H1 (cell line): ENCODE data around the gene MDFI.

ENCODE experiments used
- ASH2L ChIP-seq: fragments of 200-600, 300-600 bp; sonication (generic); IDR thresholded peaks from one replicate; pipeline ENCODE4 v1.7.1; 2017; ENCODE audit warnings: low read length
- ATF2 ChIP-seq: IDR thresholded peaks from 2 replicates; pipeline ENCODE4 v1.6.1; 2012; ENCODE audit warnings: low read length, inconsistent platforms
- CREB1 ChIP-seq: IDR thresholded peaks from 2 replicates; pipeline ENCODE4 v1.6.1; 2012; ENCODE audit warnings: inconsistent platforms
- CTCF ChIP-seq, 3 experiments: IDR thresholded peaks; 1 replicate in 2 of 3; 2 replicates in 1 of 3; pipeline versions ENCODE4 v1.5.1 to v1.6.1; 2011; ENCODE audit warnings: low read length in 3 of 3, mild to moderate bottlenecking in 3 of 3, inconsistent platforms in 2 of 3, low read depth in 1 of 3, moderate library complexity in 1 of 3; ENCODE audit not compliant: insufficient read depth in 1 of 3; ENCODE audit errors: control extremely low read depth in 1 of 3
- EGR1 ChIP-seq: IDR thresholded peaks from 2 replicates; pipeline ENCODE4 v1.6.1; 2011; ENCODE audit warnings: low read depth, low read length, borderline replicate concordance
- EP300 ChIP-seq, 2 experiments: IDR thresholded peaks; 1 replicate in 1 of 2; 2 replicates in 1 of 2; pipeline ENCODE4 v1.6.1; 2011 to 2012; ENCODE audit warnings: low read depth in 2 of 2, low read length in 2 of 2, mild to moderate bottlenecking in 2 of 2, borderline replicate concordance in 1 of 2, inconsistent platforms in 1 of 2, moderate library complexity in 1 of 2
- EZH2 ChIP-seq: fragments of 200-600 bp; sonication (generic); IDR thresholded peaks from 2 replicates; pipeline ENCODE4 v1.7.1; 2012; ENCODE audit warnings: low read depth, mild to moderate bottlenecking, moderate library complexity, low read length, inconsistent platforms; ENCODE audit not compliant: severe bottlenecking
- NANOG ChIP-seq: IDR thresholded peaks from 2 replicates; pipeline ENCODE4 v1.6.1; 2011; ENCODE audit warnings: low read length, low read depth, mild to moderate bottlenecking, inconsistent platforms; ENCODE audit not compliant: insufficient read depth, poor library complexity, severe bottlenecking
- POLR2A ChIP-seq, 2 experiments: IDR thresholded peaks; 1 replicate in 1 of 2; 2 replicates in 1 of 2; pipeline ENCODE4 v1.6.1; 2011; ENCODE audit warnings: low read depth in 2 of 2, low read length in 2 of 2, mild to moderate bottlenecking in 2 of 2; ENCODE audit errors: control extremely low read depth in 1 of 2
- RAD21 ChIP-seq, 2 experiments: IDR thresholded peaks in 1 of 2; conservative IDR thresholded peaks in 1 of 2; 2 replicates each; pipeline ENCODE4 v1.6.1; 2011; ENCODE audit warnings: low read depth in 2 of 2, low read length in 2 of 2, improper control_type of control experiment in 1 of 2, inconsistent platforms in 1 of 2, mild to moderate bottlenecking in 1 of 2, moderate library complexity in 1 of 2
- SIX5 ChIP-seq: IDR thresholded peaks from 2 replicates; pipeline ENCODE4 v1.6.1; 2011; ENCODE audit warnings: mild to moderate bottlenecking, low read depth, low read length
- SUZ12 ChIP-seq: fragments of 200-600 bp; sonication (generic); IDR thresholded peaks from 2 replicates; pipeline ENCODE4 v1.6.1; 2012; ENCODE audit warnings: mild to moderate bottlenecking, inconsistent platforms, low read length, moderate library complexity, mixed read lengths
- TAF1 ChIP-seq: IDR thresholded peaks from 2 replicates; pipeline ENCODE4 v1.6.1; 2011; ENCODE audit warnings: mild to moderate bottlenecking, low read depth, low read length
- TBP ChIP-seq: IDR thresholded peaks from 2 replicates; pipeline ENCODE4 v1.6.1; 2011; ENCODE audit warnings: low read depth, low read length, improper control_type of control experiment

GRCh38 chr6:41657131-41658094, 19.1 kb downstream of the MDFI start:
- TF ChIP-seq SUZ12, result no peak
- no peak for TF ChIP-seq TBP
- no peak for TF ChIP-seq CTCF (IDR thresholded peaks at IDR 0.05; ENCODE audit: control extremely low read depth in 1 of 3, insufficient read depth in 1 of 3, low read depth in 1 of 3, low read length in 3 of 3)
- TF ChIP-seq ATF2, result no peak
- no peak for TF ChIP-seq CREB1
- no peak for TF ChIP-seq EZH2
- TF ChIP-seq EGR1, result no peak
- TF ChIP-seq SIX5, result no peak
- TF ChIP-seq POLR2A (IDR thresholded peaks at IDR 0.05; ENCODE audit: control extremely low read depth in 1 of 2, low read depth in 2 of 2, low read length in 2 of 2), result no peak
- no peak for TF ChIP-seq ASH2L
- no peak for TF ChIP-seq RAD21 (IDR thresholded peaks at IDR 0.05 in 1 of 2, conservative IDR thresholded peaks at IDR 0.05 in 1 of 2; ENCODE audit: low read depth in 2 of 2, low read length in 2 of 2)
- TF ChIP-seq TAF1, result no peak
- TF ChIP-seq NANOG, result no peak
- no peak for TF ChIP-seq EP300 (IDR thresholded peaks at IDR 0.05; ENCODE audit: borderline replicate concordance in 1 of 2, low read depth in 2 of 2, low read length in 2 of 2)
